GM18870 (cell line): Measurements from ENCODE around the gene ITPR2.

Experiments
- ATAC-seq: cut with Tn5 transposase; IDR thresholded peaks from one replicate; pipeline ENCODE4 v1.9.1; 2021; ENCODE audit warnings: moderate library complexity; ENCODE audit not compliant: unreplicated experiment

The ITPR2 gene

DNA sequence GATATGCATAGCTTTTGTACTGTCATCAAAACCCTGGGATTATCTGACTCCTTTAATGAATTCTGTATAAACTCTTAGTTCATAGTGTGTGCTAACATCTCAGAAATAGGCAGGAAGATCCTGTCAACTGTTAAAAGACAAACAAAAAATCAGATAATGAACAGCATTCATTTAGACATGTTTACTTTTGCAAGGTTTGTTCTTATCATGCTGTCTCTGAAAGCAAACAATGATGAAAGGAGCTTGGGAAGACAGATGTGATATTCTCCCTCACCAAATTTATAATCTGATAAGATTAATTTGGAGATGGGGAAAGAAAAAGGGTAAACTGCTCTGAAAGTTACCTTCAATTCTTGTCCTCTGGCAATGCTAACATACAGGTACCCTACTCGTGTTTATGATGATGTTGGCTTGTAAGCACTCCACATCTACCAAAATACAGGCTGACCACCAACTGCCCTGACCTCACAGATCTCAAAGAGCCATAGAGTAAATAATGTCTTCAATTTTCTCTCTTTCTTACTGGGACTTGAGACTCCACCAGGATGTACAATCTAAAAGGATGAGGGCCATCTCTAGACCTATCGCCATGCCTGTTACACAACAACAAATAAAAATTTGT lies 403.8 kb downstream of the ITPR2 start:
- no peak for ATAC-seq

GRCh38 chr12:26428420-26428819 lies 404.6 kb downstream of the ITPR2 start:
- ATAC-seq: no peak

DNA sequence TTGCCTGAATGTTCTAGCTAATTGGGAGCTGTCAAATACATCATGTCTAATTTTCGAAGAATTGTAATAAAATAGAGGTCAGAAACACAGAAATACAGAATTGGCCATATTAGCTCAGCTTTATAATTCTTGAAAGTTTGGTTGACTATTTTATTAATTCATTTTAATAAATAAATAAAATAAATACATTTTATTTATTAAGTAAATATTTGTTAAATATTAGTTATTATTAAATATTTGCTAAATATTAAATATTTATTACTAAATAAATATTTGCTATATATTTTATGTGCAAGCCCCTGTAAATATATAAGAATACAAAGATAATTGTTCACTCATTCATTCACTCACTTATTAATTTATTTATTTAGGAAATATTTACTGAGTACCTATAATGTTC lies 406.3 kb downstream of the ITPR2 start:
- ATAC-seq: no peak

DNA sequence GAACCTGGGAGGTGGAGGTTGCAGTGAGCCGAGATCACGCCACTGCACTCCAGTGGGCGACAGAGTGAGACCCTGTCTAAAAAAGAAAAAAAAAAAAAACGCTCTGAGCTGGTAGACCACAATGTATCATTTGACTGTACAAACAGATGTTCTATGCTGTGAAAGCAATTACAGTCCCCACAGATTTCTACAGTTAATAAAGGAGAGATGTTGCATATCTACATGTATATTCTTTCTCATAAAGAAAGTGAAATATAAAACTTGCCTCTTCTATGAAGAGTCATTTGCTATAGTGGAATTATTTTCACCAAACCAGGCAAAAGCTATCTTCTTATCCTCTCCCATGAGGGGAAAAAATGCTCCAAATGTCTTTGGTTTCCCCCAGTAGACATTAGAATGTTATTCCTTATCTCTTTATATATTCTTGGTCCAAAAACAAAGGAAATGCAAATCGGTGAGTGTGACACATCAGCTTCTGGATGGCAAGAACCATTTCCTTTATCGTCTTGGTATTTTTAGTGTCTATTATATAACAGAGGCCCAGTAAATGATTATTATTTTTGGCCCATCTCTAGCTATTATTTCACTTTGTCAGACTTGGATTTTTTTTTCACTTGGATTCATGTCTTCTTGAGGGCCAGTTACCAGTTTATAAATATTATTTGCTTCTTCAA lies 407.3 kb downstream of the ITPR2 start:
- peak; percentile 76 for ATAC-seq

DNA sequence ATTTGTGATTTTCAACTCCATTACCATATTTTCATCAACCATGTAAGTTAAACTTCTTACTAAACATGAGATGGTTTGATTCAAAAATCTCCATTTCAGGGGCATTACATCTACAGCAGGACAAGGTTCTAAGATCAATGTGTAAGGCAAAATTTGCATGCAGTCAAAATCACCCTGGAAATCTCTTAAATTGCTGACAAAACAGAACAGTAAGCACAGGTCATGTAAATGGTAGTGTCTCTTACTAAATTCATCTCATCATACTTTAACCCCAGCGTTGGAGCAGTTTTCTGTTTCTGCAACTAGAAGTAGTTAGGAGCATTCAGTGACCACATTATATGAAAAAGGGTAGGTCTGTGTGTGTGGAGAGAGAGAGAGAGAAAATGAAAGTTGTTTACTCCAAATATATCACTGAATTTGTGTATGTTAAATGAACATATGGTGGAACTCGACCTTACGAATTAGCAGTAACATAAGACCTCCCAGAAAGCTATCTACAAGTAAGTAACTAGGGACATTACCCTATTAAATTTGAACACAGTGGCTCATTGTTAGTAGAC lies 410.1 kb downstream of the ITPR2 start:
- peak; percentile 42 for ATAC-seq

- no peak for ATAC-seq
These were observed 416.4 kb downstream of the ITPR2 start for GRCh38 chr12:26416550-26416949.

DNA sequence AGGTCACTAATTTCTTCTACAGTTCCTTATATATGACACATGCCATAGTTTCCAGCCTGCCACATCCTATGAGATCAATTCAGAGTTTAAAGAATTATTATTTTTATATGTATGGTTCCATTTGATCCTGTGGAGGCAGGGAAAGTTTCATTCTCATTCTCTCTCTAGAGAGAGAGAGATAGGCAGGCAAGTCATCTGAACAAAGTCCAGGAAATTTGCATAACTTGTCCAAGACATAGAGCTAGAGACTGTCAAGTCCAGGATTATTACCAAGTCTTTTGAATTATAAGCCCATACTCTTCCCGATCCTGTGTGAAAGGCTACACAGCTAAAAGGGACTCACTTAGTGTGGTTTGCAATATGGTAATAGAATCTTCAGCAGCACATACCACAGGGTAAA lies 422.3 kb downstream of the ITPR2 start:
- no peak for ATAC-seq

- ATAC-seq: no peak
These were observed 426.2 kb downstream of the ITPR2 start for GRCh38 chr12:26406813-26407212.

DNA sequence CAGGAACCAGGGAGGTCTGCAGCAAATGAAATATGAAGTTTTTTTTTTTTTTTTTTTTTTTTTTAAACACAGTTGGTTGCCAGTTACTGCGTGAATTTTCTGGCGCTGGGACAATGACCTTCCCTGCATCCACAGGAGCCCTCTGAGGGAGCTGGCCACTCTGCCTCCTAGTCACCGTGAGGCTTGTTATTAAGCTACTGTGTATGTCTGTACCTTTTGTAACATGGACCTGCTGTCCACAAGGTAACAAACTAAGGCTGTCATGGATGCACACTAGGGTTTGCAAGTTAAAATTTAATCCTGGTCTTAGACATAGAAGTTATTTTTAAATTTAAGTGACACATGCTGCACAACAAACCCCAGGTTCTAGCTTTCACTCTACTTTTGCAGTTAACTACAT lies 426.6 kb downstream of the ITPR2 start:
- no peak for ATAC-seq

DNA sequence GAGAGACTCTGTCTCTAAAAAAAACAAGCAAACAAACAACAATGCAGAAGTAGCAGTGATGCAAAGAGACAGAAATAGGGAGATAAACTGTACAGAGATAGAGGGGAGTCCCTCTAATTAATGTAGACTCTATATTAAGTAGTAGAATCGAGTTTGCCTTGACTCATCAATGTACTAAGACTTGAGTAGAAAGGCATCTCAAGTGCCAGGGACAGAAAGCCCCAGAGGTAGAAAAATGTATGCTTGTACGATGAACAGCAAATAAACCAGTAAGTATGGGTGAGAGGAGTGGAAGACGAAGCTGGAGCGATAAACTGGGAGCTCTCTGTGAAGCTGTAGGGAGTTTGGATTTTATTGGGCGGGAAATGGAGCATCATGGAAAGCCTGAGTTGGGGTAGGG lies 429.4 kb downstream of the ITPR2 start:
- no peak for ATAC-seq

GRCh38 chr12:26402648-26403047 lies 430.3 kb downstream of the ITPR2 start:
- ATAC-seq: no peak

DNA sequence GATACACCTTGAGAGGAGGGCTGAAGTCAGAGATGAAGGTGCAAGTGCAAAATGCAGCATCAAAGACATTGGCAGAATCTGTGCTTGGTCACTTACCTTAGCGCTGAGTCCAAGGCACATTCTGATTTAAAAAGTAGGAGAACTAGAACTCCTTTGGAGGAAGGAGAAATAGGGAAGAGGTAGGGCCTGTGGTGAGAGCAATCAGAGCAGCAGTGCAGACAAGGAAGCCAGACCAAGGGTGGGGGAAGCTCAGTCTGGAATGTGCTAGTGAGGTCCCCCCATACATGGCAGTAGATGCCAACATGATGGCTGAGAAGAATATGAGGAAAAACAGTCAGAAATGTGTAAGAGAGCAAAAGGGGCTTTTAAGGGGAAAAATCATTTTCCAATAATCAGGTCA lies 431.1 kb downstream of the ITPR2 start:
- no peak for ATAC-seq

GRCh38 chr12:26400627-26401026 lies 432.4 kb downstream of the ITPR2 start:
- no peak for ATAC-seq

DNA sequence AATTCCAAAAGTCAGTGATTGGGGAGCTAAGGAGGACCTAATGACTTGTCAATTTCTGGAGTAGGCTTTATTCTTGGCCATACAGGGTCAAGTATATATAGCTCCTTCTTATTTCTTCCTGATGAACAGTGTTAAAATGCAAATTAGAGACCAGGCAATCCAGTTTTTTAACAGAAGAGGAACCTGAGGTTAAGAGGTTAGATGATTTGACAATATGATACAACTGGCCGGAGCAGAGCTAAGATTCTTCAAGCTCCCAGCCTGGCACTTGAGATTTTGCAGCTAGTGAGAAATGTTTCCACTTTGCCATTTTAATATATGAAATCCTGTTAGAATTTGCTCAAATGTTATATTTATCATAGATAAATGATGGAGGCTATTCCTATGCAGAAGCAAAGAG lies 433.6 kb downstream of the ITPR2 start:
- no peak for ATAC-seq

DNA sequence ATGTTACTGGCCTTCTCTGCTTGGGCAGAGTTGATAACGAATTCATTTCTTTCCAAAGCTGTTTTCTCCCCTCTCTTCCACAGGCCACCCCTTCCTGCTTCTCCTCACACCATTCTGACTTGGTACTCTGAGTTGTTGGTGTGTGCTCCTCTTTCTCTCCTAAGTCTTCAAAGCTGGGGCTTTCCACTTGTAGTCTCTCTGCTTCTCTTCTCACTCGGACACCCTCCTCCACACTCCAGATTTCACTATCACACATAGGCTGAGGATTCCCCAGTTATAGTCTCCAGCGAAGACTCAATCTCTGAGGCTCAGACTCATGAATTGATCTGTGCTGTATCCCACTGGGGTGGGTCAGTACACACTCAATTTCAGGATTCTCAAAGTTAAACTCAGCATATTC lies 436.6 kb downstream of the ITPR2 start:
- peak; percentile 83 for ATAC-seq

DNA sequence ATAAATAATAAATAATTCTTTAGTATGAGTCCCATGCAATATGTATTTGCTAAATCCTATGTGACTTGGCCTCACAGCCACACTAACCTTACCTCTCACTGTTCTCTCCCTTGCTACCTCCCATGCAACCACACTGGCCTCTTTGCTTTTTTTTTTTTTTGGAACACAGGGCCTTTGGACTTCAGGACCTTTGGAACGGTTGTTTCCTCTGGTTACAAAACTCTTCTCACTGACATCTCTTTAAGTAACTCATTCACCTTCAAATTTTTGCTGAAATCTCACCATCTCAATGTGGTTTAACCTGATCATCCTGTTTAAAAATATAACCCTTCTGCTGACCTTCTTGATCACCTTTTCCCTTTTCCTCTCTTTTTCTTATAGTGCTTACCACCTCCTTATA lies 443.7 kb downstream of the ITPR2 start:
- no peak for ATAC-seq

DNA sequence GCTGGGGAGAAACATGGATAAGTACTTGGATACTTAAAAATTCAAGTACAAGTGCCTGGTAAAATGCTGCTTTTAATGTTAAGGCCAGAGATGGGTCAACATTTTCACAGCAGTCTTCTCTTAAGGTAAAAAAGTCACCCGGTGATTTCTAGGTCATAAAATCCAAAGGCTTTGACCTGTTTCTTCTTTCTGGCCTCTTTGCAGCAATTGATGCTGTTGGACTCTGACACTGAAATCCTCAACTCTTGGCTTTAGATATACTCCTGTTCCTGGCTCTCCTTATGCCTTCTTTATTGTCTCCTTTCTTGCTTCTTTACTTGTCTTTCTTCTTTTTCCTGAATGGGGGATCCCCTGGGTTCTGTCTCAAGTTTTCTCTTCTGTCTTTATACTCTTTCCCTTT lies 448.5 kb downstream of the ITPR2 start:
- ATAC-seq: no peak

DNA sequence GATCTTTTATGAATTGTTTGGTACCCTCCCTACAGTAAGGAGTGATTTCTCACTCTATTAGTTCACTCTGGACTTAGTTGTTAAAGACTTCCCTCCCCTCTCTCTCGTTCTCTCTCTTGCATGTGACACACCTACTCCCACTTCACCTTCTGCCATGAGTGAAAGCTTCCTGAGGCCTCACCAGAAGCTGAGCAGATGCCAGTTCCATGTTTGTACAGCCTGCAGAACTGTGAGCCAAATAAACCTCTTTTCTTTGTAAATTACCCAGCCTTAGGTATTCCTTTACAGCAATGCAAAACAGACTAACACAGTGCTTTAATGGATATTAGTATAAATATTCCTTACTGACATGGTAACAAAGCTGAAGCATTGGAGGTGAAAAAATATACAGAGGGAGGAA lies 450.0 kb downstream of the ITPR2 start:
- no peak for ATAC-seq

DNA sequence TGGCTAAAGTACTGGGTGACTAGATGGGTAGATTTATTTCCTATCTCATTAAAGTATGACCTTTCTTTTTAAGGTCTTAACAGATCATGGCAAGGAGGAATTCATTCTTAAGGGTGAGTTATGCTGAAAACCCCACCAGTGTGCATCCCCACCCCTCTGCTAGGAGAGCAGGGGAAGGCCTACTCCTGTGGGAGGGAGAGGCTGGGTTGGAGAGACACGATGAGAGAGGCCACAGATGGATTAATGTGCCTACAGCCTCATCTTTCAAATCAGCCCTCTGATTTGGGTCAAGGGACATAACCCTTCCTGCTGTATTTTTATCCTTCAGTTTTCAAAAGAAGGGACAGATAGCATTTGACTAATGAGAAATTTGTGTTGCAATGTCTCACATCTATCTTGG lies 452.1 kb downstream of the ITPR2 start:
- ATAC-seq: no peak

- no peak for ATAC-seq
These were observed 453.1 kb downstream of the ITPR2 start for GRCh38 chr12:26379777-26380467.

GRCh38 chr12:26378711-26379110 lies 454.3 kb downstream of the ITPR2 start:
- ATAC-seq: no peak
